Esophagus muscularis mucosa (tissue), 3 donors: Measurements from ENCODE around the gene FAM120B.

ENCODE experiments used
- CTCF ChIP-seq, 3 experiments: fragments of 200-600 bp in 2 of 3; fragments of 450-650 bp in 1 of 3; sonication (generic) in 2 of 3; IDR thresholded peaks; one replicate each; pipeline ENCODE4 v1.5.1; 2017 to 2019; ENCODE audit warnings: antibody characterized with exemption in 3 of 3, mild to moderate bottlenecking in 2 of 3, moderate library complexity in 1 of 3
- POLR2A ChIP-seq: fragments of 450-650 bp; IDR thresholded peaks from one replicate; pipeline ENCODE4 v1.6.1; 2017; ENCODE audit warnings: antibody characterized with exemption, moderate library complexity, mild to moderate bottlenecking, low read depth

DNA sequence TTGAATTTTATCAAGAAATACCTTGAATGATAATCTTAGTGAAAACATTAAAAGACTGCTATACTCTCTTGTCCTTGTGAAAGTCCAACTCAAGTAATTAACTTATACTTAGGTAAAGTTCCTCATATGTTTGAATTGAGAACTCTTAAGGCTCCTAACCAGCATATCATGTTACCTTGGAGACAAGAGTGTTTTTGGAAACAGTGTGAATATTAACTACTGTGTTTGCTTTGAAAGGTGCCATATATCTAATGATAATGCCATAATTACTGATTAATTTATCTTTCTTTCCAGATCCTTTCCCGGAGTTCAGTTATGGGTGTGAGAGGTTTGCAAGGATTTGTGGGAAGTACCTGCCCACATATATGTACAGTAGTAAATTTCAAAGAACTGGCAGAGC, 10.5 kb downstream of the FAM120B start:
- TF ChIP-seq CTCF (IDR thresholded peaks at IDR 0.05) (no peak), POLR2A (no peak)
